ENCODE results near the gene MAD1L1. TPM values are rescaled to one million over a fixed set of nuclear protein-coding genes. Genes with fewer than 3 reads are reported as not detected.

Gene MAD1L1
- total RNA-seq, 1 experiment from 2014 or later = 43.8 TPM

DNA sequence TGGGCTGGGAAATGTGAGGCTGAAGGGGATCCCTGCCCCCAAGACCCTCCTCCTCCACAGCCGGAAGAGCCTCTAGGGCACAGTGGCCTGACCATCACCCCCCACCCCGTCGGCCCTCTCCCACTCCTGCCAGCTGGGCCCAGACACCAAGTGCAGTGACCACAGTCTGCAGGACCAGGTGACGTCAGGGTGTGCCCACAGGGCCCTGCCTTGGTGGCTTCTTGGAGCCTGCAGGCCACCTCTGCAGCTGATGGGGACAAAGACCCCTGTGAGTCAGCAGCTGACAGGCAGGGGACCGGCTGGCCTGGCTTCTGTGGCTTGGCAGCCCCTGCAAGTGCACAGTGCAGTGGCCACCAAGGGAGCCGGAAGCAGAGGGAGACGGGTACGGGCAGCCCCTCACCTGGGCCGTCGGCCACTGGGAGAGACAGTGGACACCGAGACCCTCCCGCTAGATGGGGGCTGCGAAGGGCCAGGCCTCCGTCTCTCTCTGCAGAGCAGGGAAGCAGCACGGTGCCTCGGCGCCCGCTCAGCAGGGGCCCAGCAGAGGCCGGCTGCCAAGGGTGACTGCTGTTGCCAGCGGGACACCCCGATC is 288.0 kb downstream of the MAD1L1 start (continued):
- TF ChIP-seq, protein P1, sequence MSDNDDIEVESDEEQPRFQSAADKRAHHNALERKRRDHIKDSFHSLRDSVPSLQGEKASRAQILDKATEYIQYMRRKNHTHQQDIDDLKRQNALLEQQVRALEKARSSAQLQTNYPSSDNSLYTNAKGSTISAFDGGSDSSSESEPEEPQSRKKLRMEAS (CRISPR knock-in tag; IDR thresholded peaks at IDR 0.05) = no peak
- TF ChIP-seq SMAD4 (CRISPR knock-in tag; IDR thresholded peaks at IDR 0.05) = no peak
- TF ChIP-seq, protein P2, sequence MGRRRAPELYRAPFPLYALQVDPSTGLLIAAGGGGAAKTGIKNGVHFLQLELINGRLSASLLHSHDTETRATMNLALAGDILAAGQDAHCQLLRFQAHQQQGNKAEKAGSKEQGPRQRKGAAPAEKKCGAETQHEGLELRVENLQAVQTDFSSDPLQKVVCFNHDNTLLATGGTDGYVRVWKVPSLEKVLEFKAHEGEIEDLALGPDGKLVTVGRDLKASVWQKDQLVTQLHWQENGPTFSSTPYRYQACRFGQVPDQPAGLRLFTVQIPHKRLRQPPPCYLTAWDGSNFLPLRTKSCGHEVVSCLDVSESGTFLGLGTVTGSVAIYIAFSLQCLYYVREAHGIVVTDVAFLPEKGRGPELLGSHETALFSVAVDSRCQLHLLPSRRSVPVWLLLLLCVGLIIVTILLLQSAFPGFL (CRISPR knock-in tag; IDR thresholded peaks at IDR 0.05; ENCODE audit: borderline replicate concordance) = no peak
- TF ChIP-seq SOX15 (CRISPR knock-in tag; IDR thresholded peaks at IDR 0.05) = no peak
- no peak for TF ChIP-seq TCF7 (CRISPR knock-in tag; IDR thresholded peaks at IDR 0.05; ENCODE audit: low read depth)
- TF ChIP-seq, protein P3, sequence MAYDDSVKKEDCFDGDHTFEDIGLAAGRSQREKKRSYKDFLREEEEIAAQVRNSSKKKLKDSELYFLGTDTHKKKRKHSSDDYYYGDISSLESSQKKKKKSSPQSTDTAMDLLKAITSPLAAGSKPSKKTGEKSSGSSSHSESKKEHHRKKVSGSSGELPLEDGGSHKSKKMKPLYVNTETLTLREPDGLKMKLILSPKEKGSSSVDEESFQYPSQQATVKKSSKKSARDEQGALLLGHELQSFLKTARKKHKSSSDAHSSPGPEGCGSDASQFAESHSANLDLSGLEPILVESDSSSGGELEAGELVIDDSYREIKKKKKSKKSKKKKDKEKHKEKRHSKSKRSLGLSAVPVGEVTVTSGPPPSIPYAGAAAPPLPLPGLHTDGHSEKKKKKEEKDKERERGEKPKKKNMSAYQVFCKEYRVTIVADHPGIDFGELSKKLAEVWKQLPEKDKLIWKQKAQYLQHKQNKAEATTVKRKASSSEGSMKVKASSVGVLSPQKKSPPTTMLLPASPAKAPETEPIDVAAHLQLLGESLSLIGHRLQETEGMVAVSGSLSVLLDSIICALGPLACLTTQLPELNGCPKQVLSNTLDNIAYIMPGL (CRISPR knock-in tag; IDR thresholded peaks at IDR 0.05) = no peak
- no peak for TF ChIP-seq TP53 (CRISPR knock-in tag; IDR thresholded peaks at IDR 0.05)
- TF ChIP-seq TEAD1 (CRISPR knock-in tag; IDR thresholded peaks at IDR 0.05) = no peak

DNA sequence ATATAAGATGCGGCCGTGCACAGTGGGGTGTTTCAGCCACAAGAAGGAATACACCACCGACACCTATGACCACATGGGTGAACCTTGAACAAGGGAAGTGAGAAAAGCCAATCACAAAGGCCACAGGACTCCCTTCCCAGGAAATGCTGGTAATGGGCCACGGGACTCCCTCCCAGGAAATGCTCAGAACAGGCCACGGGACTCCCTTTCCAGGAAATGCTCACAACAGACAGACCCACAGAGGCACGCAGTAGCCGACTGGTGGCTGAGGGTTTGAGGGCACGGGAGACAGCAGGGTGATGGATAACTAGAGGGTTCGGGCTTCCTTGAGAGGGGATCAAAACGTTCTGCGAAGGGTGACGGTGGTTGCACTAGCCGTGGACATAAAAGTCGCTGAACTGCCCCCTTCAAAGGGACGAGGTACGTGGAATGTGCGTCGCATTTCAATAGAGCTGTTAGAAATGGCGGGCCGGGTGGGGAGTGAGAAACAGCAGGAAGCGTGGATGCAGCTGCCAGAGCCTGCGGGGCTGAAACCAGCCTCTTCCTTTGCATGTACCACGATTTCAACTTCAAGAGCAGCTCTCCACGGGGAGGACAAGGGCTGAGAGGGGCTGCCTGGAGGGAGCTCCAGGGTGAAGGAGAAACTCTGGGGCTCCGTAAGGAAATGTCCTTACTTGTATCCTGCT is 288.7 kb downstream of the MAD1L1 start:
- Mint-ChIP-seq H3K9me3 (0 out of 2 replicates have a peak, but pooled peaks cover under 1% of the 10 kb centered on the region), H3K27me3 (ENCODE audit: low read depth) (no peaks in the 10 kb centered on the region), H3K36me3 (peaks cover 1% of the 10 kb centered on the region), H3K27ac (peak overlapping the region; percentile 40), H3K4me1 (peaks cover 19% of the 10 kb centered on the region), H3K4me3 (no peak overlapping the region)
- CTCF ChIA-PET = interaction anchor here (1.1 kb wide), 1 partner anchor 60 kb away, joined by 6 read pairs; no protein-coding TSS in a partner anchor
- TF ChIP-seq, protein P4, sequence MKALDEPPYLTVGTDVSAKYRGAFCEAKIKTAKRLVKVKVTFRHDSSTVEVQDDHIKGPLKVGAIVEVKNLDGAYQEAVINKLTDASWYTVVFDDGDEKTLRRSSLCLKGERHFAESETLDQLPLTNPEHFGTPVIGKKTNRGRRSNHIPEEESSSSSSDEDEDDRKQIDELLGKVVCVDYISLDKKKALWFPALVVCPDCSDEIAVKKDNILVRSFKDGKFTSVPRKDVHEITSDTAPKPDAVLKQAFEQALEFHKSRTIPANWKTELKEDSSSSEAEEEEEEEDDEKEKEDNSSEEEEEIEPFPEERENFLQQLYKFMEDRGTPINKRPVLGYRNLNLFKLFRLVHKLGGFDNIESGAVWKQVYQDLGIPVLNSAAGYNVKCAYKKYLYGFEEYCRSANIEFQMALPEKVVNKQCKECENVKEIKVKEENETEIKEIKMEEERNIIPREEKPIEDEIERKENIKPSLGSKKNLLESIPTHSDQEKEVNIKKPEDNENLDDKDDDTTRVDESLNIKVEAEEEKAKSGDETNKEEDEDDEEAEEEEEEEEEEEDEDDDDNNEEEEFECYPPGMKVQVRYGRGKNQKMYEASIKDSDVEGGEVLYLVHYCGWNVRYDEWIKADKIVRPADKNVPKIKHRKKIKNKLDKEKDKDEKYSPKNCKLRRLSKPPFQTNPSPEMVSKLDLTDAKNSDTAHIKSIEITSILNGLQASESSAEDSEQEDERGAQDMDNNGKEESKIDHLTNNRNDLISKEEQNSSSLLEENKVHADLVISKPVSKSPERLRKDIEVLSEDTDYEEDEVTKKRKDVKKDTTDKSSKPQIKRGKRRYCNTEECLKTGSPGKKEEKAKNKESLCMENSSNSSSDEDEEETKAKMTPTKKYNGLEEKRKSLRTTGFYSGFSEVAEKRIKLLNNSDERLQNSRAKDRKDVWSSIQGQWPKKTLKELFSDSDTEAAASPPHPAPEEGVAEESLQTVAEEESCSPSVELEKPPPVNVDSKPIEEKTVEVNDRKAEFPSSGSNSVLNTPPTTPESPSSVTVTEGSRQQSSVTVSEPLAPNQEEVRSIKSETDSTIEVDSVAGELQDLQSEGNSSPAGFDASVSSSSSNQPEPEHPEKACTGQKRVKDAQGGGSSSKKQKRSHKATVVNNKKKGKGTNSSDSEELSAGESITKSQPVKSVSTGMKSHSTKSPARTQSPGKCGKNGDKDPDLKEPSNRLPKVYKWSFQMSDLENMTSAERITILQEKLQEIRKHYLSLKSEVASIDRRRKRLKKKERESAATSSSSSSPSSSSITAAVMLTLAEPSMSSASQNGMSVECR (CRISPR knock-in tag; IDR thresholded peaks at IDR 0.05; ENCODE audit: borderline replicate concordance) = no peak
- TF ChIP-seq ZNF423 (CRISPR knock-in tag; IDR thresholded peaks at IDR 0.05) = 0 out of 2 replicates have a peak, but pooled peaks have one; percentile 22
- POLR2A ChIA-PET = interaction anchor here (0.5 kb wide), 1 partner anchor 234 kb away, joined by 5 read pairs; no protein-coding TSS in a partner anchor
- ATAC-seq (no peak), DNase-seq (ENCODE audit: low spot score) (no peak)

DNA sequence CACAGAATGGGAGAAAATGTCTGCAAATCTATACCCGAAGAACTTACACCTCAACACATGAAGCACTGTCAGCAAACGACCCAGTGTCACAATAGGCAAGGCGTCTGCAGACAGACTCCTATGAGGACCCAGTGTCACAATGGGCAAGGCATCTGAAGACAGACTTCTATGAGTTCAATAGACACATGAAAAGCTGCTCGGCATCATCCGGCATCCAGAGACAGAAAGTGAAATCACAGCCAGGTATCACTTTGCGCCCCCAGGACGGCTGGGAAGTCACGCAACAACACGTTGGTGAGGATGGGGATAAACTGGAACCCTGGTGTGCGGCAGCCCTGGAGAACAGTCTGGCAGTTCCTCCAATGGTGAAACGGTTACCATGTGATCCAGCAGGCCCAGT is 289.4 kb downstream of the MAD1L1 start:
- Mint-ChIP-seq H3K27me3 (ENCODE audit: low read depth) (no peaks in the 10 kb centered on the region), H3K4me1 (peaks cover 19% of the 10 kb centered on the region), H3K27ac (peak overlapping the region; percentile 89), H3K36me3 (peaks cover 9% of the 10 kb centered on the region), H3K4me3 (no peak overlapping the region), H3K9me3 (peaks cover 6% of the 10 kb centered on the region)
- no peak for TF ChIP-seq NFE2L1 (CRISPR knock-in tag; IDR thresholded peaks at IDR 0.05)
- no peak for TF ChIP-seq FOXP1 (CRISPR knock-in tag; IDR thresholded peaks at IDR 0.05; ENCODE audit: borderline replicate concordance)
- no peak for TF ChIP-seq ATF1 (CRISPR knock-in tag; IDR thresholded peaks at IDR 0.05)
- TF ChIP-seq, protein P5, sequence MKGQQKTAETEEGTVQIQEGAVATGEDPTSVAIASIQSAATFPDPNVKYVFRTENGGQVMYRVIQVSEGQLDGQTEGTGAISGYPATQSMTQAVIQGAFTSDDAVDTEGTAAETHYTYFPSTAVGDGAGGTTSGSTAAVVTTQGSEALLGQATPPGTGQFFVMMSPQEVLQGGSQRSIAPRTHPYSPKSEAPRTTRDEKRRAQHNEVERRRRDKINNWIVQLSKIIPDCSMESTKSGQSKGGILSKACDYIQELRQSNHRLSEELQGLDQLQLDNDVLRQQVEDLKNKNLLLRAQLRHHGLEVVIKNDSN (CRISPR knock-in tag; IDR thresholded peaks at IDR 0.05) = no peak
- TF ChIP-seq, protein P6, sequence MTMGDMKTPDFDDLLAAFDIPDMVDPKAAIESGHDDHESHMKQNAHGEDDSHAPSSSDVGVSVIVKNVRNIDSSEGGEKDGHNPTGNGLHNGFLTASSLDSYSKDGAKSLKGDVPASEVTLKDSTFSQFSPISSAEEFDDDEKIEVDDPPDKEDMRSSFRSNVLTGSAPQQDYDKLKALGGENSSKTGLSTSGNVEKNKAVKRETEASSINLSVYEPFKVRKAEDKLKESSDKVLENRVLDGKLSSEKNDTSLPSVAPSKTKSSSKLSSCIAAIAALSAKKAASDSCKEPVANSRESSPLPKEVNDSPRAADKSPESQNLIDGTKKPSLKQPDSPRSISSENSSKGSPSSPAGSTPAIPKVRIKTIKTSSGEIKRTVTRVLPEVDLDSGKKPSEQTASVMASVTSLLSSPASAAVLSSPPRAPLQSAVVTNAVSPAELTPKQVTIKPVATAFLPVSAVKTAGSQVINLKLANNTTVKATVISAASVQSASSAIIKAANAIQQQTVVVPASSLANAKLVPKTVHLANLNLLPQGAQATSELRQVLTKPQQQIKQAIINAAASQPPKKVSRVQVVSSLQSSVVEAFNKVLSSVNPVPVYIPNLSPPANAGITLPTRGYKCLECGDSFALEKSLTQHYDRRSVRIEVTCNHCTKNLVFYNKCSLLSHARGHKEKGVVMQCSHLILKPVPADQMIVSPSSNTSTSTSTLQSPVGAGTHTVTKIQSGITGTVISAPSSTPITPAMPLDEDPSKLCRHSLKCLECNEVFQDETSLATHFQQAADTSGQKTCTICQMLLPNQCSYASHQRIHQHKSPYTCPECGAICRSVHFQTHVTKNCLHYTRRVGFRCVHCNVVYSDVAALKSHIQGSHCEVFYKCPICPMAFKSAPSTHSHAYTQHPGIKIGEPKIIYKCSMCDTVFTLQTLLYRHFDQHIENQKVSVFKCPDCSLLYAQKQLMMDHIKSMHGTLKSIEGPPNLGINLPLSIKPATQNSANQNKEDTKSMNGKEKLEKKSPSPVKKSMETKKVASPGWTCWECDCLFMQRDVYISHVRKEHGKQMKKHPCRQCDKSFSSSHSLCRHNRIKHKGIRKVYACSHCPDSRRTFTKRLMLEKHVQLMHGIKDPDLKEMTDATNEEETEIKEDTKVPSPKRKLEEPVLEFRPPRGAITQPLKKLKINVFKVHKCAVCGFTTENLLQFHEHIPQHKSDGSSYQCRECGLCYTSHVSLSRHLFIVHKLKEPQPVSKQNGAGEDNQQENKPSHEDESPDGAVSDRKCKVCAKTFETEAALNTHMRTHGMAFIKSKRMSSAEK (CRISPR knock-in tag; IDR thresholded peaks at IDR 0.05; ENCODE audit: borderline replicate concordance) = no peak
- no peak for TF ChIP-seq NR1H2 (CRISPR knock-in tag; IDR thresholded peaks at IDR 0.05)
- no peak for TF ChIP-seq ZNF263 (CRISPR knock-in tag; IDR thresholded peaks at IDR 0.05; ENCODE audit: low read depth)
- TF ChIP-seq RELA (CRISPR knock-in tag; IDR thresholded peaks at IDR 0.05; ENCODE audit: borderline replicate concordance) = no peak
- no peak for TF ChIP-seq IRF2 (CRISPR knock-in tag; IDR thresholded peaks at IDR 0.05; ENCODE audit: borderline replicate concordance, low read depth)
- ChIA-PET CTCF (no interaction called here), POLR2A (no interaction called here)
- DNase-seq (ENCODE audit: low spot score) (no peak), ATAC-seq (no peak)
